ENCODE results near the gene ELK3. TPM values are rescaled to one million over a fixed set of nuclear protein-coding genes. Genes with fewer than 3 reads are reported as not detected.

Gene ELK3
- total RNA-seq, 1 donor from 2014 or later, result 21.2 TPM

DNA sequence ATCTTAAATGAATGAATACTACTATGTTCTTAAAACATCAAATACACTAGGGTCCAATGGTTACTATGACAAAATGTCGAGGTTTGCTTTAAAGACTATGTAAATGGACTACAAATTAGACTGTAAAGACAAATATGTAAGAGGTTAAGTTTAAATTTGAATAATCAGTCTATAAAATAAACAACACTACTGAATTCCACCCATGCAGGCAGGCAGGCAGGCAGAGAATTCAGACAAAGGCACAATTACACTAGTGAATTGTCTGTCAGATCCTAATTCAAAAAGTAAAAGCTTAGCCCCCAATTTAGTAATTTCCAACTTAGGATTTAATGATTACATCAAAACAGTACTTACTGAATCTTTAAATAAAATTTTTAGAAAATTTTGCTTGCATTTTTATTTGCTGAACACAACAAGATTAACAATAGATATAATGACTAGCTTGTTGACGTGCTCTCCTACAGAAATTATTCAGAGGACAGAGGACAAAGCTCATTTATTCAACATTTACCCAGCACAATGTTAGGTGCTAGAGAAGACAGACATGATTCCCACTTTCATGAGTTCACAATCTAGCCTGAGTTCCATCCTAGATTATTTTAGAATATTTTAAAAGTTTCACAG, 108.6 kb downstream of the ELK3 start:
- Histone ChIP-seq H3K27ac (no peak overlapping the region), H3K9me3 (no peaks in the 10 kb centered on the region), H3K27me3 (no peaks in the 10 kb centered on the region), H3K4me1 (no peaks in the 10 kb centered on the region), H3K4me3 (no peak overlapping the region), H3K36me3 (peaks cover 2 to 5% of the 10 kb centered on the region in 2 donors)
- intact Hi-C loops (cut with DNase I), result loop anchor here (5.0 kb wide), 1 partner anchor 95 kb away; no protein-coding TSS in a partner anchor
- DNase-seq (ENCODE audit: low spot score in 2 of 2), result no peak
- TF ChIP-seq, protein P1, sequence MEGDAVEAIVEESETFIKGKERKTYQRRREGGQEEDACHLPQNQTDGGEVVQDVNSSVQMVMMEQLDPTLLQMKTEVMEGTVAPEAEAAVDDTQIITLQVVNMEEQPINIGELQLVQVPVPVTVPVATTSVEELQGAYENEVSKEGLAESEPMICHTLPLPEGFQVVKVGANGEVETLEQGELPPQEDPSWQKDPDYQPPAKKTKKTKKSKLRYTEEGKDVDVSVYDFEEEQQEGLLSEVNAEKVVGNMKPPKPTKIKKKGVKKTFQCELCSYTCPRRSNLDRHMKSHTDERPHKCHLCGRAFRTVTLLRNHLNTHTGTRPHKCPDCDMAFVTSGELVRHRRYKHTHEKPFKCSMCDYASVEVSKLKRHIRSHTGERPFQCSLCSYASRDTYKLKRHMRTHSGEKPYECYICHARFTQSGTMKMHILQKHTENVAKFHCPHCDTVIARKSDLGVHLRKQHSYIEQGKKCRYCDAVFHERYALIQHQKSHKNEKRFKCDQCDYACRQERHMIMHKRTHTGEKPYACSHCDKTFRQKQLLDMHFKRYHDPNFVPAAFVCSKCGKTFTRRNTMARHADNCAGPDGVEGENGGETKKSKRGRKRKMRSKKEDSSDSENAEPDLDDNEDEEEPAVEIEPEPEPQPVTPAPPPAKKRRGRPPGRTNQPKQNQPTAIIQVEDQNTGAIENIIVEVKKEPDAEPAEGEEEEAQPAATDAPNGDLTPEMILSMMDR (IDR thresholded peaks at IDR 0.05), result no peak

DNA sequence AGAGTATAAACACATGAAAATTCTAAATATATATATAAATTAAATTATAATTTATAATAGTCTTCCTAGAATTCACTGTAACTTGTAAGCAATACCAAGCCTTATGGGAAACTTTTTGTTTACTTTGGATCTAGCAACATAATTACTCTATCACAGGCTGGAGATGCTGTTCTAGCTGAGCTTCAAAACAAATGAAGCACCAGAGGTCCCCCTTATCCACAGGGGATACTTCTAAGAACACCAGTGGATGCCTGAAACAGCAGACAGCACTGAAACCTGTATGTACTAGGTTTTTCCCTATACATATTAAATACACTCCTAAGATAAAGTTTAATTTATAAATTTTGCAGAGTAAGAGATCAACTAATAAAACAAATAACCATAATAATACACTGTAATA, 109.5 kb downstream of the ELK3 start:
- no peak overlapping the region for H3K27ac ChIP-seq
- TF ChIP-seq, protein P1 (IDR thresholded peaks at IDR 0.05), result no peak
- no peak for DNase-seq (ENCODE audit: low spot score in 2 of 2)
- H3K4me3 ChIP-seq, result no peak overlapping the region
- H3K4me1 ChIP-seq, result no peaks in the 10 kb centered on the region
- H3K36me3 ChIP-seq, result peaks cover 2 to 5% of the 10 kb centered on the region in 2 donors
- no peaks in the 10 kb centered on the region for H3K9me3 ChIP-seq
- intact Hi-C loops (cut with DNase I), result loop anchor here (5.0 kb wide), 1 partner anchor 94 kb away; no protein-coding TSS in a partner anchor
- H3K27me3 ChIP-seq, result no peaks in the 10 kb centered on the region

DNA sequence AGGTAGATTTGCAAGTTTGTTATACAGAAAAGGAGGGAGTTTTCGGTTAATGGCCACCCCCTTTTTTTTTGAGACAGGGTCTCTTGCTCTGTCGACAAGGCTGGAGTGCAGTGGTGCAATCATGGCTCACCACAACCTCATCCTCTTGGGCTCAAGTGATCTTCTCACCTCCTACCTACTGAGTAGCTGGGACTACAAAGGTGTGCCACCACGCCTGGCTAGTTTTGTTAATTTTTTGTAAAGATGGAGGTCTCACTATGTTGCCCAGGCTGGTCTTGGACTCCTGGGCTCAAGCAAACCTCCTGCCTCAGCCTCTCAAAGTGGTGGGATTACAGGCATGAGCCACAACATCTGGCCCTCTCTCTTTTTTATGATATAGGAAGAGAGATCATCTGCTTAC, 111.5 kb downstream of the ELK3 start:
- Histone ChIP-seq H3K27ac (no peak overlapping the region), H3K36me3 (no peaks in the 10 kb centered on the region), H3K4me1 (no peaks in the 10 kb centered on the region), H3K4me3 (no peak overlapping the region), H3K27me3 (no peaks in the 10 kb centered on the region), H3K9me3 (no peaks in the 10 kb centered on the region)
- TF ChIP-seq, protein P1 (IDR thresholded peaks at IDR 0.05), result no peak
- no peak for DNase-seq (ENCODE audit: low spot score in 2 of 2)
- intact Hi-C loops (cut with DNase I), result no loop called here

- Histone ChIP-seq H3K9me3 (no peaks in the 10 kb centered on the region), H3K27ac (no peak overlapping the region), H3K4me3 (no peak overlapping the region), H3K4me1 (no peaks in the 10 kb centered on the region), H3K27me3 (no peaks in the 10 kb centered on the region), H3K36me3 (no peaks in the 10 kb centered on the region)
- TF ChIP-seq, protein P1 (IDR thresholded peaks at IDR 0.05), result no peak
- DNase-seq (ENCODE audit: low spot score in 2 of 2), result no peak
- intact Hi-C loops (cut with DNase I), result no loop called here
Measured at GRCh38 chr12:96308881-96309280, 114.7 kb downstream of the ELK3 start.

DNA sequence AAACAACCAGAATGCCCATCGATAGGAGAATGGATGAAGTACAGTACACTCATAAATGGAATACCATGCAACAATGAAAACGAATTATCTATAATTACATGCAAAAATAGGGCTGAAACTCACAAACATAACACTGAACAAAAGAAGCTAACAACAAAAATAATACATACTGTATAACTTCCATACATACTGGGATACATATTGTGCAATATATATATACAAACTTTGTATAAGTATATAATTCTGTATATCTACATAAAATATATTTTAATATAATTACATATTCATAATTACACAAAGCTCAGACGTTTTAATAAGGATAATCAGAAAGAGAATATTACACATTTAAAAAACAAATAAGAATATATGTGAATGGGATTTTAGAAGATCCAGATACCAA, 115.9 kb downstream of the ELK3 start:
- no peaks in the 10 kb centered on the region for H3K36me3 ChIP-seq
- no peaks in the 10 kb centered on the region for H3K27me3 ChIP-seq
- no peaks in the 10 kb centered on the region for H3K9me3 ChIP-seq
- H3K4me1 ChIP-seq, result peaks cover 0 to 5% of the 10 kb centered on the region in 2 donors
- TF ChIP-seq, protein P1 (IDR thresholded peaks at IDR 0.05), result no peak
- no peak overlapping the region for H3K4me3 ChIP-seq
- no peak for DNase-seq (ENCODE audit: low spot score in 2 of 2)
- intact Hi-C loops (cut with DNase I), result no loop called here
- H3K27ac ChIP-seq, result no peak overlapping the region

Data from ascending aorta (tissue), 2 donors.